DMS79 (cell line): Measurements from ENCODE around the gene CASK.

Experiments
- DNase-seq: peaks from one replicate; lab custom pipeline; 2025; lab: John Stamatoyannopoulos, UW

CASK gene, protein sequence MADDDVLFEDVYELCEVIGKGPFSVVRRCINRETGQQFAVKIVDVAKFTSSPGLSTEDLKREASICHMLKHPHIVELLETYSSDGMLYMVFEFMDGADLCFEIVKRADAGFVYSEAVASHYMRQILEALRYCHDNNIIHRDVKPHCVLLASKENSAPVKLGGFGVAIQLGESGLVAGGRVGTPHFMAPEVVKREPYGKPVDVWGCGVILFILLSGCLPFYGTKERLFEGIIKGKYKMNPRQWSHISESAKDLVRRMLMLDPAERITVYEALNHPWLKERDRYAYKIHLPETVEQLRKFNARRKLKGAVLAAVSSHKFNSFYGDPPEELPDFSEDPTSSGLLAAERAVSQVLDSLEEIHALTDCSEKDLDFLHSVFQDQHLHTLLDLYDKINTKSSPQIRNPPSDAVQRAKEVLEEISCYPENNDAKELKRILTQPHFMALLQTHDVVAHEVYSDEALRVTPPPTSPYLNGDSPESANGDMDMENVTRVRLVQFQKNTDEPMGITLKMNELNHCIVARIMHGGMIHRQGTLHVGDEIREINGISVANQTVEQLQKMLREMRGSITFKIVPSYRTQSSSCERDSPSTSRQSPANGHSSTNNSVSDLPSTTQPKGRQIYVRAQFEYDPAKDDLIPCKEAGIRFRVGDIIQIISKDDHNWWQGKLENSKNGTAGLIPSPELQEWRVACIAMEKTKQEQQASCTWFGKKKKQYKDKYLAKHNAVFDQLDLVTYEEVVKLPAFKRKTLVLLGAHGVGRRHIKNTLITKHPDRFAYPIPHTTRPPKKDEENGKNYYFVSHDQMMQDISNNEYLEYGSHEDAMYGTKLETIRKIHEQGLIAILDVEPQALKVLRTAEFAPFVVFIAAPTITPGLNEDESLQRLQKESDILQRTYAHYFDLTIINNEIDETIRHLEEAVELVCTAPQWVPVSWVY

GRCh38 chrX:41923211-41923977 lies at the start of gene CASK:
TSS of gene CASK (minus strand) at chrX:41923554. CDS start at chrX:41922988, 566 bp downstream.
- DNase-seq: peak; percentile 28

DNA sequence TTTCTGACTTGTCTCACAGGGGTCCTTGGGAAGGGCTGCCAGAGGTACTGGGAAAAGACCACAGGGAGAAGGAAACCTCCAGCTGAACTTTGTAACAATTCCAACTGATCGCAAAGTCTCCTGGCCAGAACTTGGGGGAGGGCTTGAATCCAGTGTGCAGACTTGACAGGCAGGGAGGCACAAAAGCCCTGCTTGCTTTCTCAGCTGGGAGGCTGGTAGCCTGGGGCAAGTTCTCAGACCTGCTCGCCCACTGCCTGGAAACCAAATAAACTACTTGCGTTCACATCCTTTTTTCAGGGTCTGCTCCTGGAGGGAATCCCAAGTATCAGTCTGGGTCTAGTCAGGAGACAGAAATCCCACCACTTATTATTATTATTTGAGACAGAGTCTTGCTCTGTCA lies 48.0 kb upstream of the CASK start:
- DNase-seq: no peak

- DNase-seq: no peak
These were observed 47.1 kb upstream of the CASK start for GRCh38 chrX:41970419-41970818.

DNA sequence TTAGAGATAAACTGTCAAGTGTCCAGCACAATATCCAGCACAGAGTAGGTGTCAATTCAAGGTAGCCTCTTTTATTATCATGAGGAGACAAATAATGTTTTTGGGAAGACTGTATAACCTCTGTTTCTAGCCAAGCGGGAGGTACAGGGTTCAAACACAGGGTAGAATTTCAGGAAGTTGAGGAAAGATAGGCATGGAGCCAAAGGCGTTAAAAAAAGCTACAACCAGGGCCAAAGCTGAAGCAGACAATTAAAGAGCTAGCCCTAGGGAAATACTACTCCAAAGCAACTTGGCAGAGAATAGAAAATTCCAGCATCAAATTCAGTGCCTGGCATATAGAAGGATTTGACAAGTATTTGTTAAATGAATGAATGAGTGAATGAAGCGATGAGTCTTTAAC lies 40.0 kb upstream of the CASK start:
- no peak for DNase-seq

- DNase-seq: no peak
These were observed 36.8 kb upstream of the CASK start for GRCh38 chrX:41960142-41960541.

DNA sequence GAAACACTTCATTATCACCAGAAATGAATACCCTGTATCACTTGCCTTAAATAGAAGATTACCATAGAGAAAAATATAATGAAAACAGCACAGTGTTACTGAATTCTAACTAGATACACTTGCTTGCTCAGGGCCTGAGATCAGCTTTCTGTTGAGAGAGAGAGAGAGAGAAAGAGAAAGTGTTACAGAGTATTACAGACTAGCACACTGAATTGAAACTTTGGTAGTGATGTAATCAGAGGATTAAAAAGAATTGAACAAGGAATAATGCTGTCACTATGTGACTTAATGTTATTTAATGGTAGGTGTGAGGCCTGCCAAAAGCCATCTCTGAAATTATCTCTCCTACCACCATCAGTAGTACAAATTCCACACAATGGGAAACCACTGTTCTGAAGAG lies 35.5 kb upstream of the CASK start:
- no peak for DNase-seq

DNA sequence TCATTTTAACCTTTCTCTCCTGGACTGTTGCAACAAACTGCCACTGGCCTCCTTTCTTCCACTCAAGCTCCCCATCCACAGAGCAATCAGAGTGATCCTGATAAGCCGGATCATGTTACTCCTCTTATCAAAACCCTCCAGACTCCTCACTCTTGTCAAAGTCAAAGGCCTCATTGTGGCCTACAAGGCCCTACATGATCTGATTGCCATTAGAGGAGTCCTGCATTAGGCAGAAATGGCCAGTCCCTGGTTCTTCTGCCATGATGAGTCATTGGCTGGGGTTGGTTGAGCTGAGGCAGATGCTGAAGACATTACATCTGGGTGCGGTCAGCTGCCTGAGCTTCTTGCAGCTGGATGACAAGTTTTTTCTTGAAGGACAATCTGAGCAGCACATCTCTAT lies 32.7 kb upstream of the CASK start:
- DNase-seq: no peak

- no peak for DNase-seq
These were observed 28.7 kb upstream of the CASK start for GRCh38 chrX:41952102-41952501.

- DNase-seq: no peak
These were observed 23.7 kb upstream of the CASK start for GRCh38 chrX:41946989-41947612.

GRCh38 chrX:41946235-41946634 lies 22.9 kb upstream of the CASK start:
- no peak for DNase-seq

DNA sequence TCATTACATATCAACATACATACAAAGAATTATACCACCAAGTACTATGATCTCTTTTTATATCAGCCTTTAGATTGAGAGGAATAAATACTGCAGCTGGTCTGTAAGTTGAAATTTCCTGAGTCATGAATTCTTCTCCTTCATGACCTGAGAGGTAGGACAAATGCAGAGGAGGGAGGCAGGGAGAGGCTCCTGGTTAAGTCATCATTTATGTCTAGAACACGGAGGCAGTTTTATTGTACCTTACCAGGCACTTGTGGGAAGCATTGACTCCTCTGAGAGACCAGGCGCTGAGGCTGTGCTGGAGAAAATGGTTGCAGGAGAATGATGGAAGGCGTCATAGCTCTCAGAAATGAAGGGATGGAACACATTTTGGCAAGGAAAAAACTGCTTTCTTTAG lies 12.5 kb upstream of the CASK start:
- DNase-seq: no peak

DNA sequence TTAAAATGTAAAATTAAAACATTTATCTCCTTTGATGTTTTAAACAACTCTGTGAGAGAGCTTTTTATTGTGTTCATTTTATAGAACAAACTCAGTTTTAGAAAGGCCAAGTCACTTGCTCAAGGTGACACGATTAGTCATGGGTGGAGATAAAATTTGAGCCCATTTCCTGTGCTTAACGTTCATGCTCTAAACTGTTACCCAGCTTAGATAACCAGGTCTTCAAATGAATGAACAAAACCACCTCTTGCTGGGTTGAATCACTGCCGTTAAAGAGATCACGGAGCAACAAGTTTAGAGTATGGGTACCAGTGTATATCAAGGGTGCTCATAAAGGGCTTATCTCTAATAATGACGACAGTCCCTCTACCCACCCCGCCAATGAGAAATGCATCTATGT lies 10.2 kb upstream of the CASK start:
- DNase-seq: no peak

GRCh38 chrX:41932885-41933284 lies 9.5 kb upstream of the CASK start:
- no peak for DNase-seq

DNA sequence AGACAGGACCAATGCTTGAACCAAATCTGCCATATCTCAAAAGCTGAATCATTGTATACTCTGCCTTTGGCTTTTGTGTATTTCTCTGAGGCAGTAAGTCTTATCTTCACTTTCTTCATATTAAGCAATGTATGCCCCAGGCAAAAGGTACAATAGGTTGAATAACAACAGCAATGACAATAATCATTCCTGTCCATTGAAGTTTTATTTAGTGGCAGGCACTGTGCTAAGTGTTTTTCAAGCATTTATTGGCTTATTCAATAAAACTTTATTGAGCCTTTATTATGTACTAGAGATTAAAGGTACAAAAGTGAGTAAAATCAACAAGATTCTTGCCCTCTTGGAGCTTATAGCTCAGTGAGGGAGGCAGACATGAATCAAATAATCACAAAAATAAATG lies 8.2 kb upstream of the CASK start:
- no peak for DNase-seq

DNA sequence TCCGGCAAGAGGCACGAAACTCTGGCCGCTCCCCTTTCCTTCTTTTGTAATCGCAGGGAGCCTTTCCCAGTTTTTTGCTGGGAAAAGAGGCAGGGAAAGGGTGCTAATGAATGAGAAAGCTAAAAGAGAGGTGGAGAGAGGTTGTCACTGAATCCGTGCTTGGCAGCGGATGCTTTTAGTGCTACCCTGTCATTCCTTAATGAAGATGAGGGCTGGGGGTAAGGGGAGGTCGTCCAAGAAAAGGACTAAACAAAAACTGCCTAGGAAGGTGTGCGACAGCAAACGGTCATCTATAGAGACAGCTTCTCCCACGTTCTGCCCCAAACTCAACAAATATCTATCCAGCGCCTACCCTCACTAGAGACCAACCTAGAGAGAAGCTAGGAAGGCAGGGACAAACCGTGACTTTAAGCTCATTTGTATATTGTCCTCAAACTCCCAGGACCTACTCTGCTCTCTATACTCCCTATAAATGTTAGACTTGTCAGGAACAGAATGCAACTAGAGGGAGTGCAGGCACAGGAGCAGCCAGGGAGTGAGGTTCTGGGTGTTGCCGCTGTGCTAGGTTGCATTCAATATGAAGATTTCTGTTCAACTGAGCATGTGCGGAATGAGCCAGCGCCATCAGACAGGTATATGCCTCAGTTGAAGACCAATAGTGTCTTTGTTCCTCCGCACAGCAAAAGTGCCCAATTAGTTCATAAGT lies 777 bp upstream of the CASK start:
- peak; percentile 1 for DNase-seq

DNA sequence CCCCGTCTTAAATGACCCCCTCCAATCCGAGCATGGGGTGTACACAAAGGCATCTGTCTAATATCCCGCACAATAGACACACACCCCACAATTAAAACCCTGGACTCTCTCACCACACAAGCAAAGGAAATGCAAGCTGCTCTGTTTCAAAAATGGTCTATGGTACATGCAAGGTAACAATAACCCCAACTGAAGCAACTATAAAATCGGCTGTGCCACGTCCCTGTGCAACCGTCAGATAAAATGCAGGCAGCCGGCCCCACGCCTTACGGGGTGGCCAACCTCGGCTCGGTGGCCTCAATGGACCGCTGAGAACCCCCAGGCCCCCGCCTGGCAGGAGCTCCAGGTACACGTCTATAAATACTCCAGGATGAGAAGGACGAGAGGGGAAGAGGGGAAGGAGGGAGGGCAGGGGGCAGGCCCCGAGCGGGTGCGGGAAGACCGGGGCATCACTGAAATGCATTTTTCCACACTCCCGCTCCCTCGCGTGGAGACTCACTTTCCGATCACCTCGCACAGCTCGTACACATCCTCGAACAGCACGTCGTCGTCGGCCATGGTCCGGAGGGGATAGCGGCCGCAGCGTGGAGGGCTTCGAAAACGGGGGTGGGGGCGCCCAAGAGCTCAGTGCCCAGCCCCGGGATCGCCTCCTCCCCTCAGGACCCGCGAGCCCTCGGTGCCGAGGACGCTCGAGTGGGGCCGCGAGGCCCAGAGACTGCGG lies 763 bp downstream of the CASK start:
- no peak for DNase-seq

DNA sequence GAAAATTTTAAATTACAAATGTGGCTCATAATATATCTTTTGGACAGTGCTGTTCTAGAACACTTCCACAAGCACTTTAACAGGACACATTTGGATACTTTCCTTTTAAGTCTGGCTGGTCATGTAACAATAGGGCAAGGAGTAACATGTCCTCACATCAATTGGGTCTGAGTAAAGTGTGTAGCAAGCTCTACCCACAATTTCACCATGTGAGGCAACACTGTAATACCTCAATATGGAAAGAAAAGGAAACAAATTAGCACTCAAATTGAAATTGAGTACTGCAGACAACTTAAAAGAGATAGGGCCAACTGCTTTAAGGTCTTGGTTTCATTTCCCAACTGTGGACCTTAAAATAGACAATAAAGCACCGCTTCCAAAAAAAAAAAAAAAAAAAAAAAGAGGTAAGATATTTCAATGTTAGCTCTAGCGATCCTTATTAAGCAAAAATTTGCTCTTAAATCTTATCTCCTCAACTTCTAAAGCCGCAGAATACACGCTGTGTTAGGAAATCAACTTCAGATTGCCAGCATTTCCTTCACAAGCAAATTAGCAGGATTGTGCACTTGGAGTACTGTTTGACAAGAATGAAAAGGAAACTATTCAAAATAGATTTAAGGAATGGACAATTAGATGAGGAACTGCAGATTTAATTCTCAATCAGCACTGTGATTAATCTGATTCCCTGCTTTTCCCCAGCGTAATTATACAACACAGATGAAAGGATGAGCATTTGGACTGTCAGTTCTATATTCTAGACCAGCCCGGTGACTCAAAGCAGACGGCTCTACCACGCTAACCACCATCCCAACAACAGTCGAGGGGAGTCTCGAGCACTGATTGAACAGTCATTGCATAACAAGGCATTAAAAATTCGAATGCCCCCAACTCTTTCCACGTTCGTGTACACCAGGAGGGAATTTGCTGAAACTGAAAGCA lies 1.6 kb downstream of the CASK start:
- DNase-seq: no peak

GRCh38 chrX:41919870-41920269 lies 3.5 kb downstream of the CASK start:
- no peak for DNase-seq

GRCh38 chrX:41917517-41917916 lies 5.8 kb downstream of the CASK start:
- DNase-seq: no peak
